22Rv1 (cell line): ENCODE data around the gene PPP2R5C.

Experiments
- ZFX ChIP-seq: fragments of 450-650 bp; IDR thresholded peaks from 2 replicates; pipeline ENCODE4 v1.6.1; 2017; ENCODE audit warnings: antibody characterized with exemption, borderline replicate concordance
- TF ChIP-seq, protein P1 (sequence below): fragments of 450-650 bp; IDR thresholded peaks from 2 replicates; pipeline ENCODE4 v1.5.1; 2017; ENCODE audit warnings: mild to moderate bottlenecking

DNA sequence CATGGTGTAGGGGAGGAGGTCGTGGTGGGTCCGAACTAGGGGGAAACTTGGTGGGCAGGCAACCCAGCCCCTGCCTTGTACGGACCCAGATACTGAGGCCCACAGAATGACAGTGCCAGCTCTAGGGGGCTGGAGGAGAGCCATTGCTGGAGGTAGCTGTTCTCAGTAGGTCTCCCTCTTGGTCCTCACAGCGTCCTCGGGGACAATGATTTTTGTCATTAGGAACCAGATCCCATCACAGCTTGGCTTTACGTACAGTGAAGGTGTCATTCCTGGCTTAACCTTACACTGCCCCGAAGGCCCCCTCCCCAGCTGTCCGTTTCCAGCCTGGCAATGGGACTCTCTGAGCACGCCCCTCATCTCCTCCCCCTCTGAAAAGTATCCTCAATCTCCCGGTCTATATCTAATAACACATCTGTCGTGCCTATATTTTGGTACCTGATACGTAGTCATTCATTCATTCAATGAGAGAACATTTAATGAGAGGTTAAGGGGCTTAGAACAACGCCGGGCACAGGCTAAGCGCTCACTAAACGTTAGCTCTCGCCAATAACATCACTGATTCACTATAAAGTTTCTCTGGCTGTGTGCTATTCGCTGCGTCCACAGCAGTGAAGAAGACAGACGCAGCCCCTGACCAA, 202.3 kb downstream of the PPP2R5C start:
- TF ChIP-seq, protein P1, sequence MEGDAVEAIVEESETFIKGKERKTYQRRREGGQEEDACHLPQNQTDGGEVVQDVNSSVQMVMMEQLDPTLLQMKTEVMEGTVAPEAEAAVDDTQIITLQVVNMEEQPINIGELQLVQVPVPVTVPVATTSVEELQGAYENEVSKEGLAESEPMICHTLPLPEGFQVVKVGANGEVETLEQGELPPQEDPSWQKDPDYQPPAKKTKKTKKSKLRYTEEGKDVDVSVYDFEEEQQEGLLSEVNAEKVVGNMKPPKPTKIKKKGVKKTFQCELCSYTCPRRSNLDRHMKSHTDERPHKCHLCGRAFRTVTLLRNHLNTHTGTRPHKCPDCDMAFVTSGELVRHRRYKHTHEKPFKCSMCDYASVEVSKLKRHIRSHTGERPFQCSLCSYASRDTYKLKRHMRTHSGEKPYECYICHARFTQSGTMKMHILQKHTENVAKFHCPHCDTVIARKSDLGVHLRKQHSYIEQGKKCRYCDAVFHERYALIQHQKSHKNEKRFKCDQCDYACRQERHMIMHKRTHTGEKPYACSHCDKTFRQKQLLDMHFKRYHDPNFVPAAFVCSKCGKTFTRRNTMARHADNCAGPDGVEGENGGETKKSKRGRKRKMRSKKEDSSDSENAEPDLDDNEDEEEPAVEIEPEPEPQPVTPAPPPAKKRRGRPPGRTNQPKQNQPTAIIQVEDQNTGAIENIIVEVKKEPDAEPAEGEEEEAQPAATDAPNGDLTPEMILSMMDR, result no peak
- TF ChIP-seq ZFX, result no peak
